Panc1 (cell line): ENCODE measurements around the gene DCTN2. TPM values are rescaled to one million over a fixed set of nuclear protein-coding genes. Genes with fewer than 3 reads are reported as not detected.

Source experiments
- ATAC-seq: fragments of 200-7000 bp; cut with Tn5 transposase; 2 replicates; pipeline ENCODE4 v1.9.1; 2020; ENCODE audit warnings: mild to moderate bottlenecking, moderate library complexity
- BruUV-seq: library from RNA; stranded (reverse); fragments of 400-500 nt; replicated peaks from 2 replicates; lab custom pipeline; 2021; lab: Mats Ljungman, UMichigan
- CTCF ChIA-PET: fragments of 300-600 bp; sonication (Branson Sonifier 250); formaldehyde crosslinking; loops from one replicate; lab custom pipeline; 2022; ENCODE audit warnings: antibody characterized with exemption; lab: Charles Lee
- POLR2A ChIA-PET: fragments of 300-600 bp; sonication (Branson Sonifier 250); formaldehyde crosslinking; loops from one replicate; lab custom pipeline; 2022; ENCODE audit warnings: antibody characterized with exemption; lab: Charles Lee
- DNase-seq: peaks from one replicate; pipeline ENCODE4 v3.0.0-alpha.2; 2010; ENCODE audit warnings: low read depth, low spot score
- H3K27ac ChIP-seq: 2 replicates; pipeline ENCODE4 v1.5.1; 2011; ENCODE audit warnings: mild to moderate bottlenecking, low read length, inconsistent platforms
- H3K27me3 ChIP-seq: fragments of 200-500 bp; sonication (Bioruptor generic); 2 replicates; pipeline ENCODE4 v1.6.0; 2014; ENCODE audit warnings: low read length, inconsistent platforms; ENCODE audit not compliant: control insufficient read depth, insufficient read depth
- H3K36me3 ChIP-seq: fragments of 200-500 bp; sonication (Bioruptor generic); 2 replicates; pipeline ENCODE4 v1.5.1; 2014; ENCODE audit warnings: inconsistent platforms, mild to moderate bottlenecking, low read length, moderate library complexity; ENCODE audit not compliant: control insufficient read depth, insufficient read depth
- H3K4me1 ChIP-seq: 2 replicates; pipeline ENCODE4 v1.5.1; 2011; ENCODE audit warnings: inconsistent platforms, mild to moderate bottlenecking, low read length, moderate library complexity; ENCODE audit not compliant: control insufficient read depth, insufficient read depth
- H3K4me3 ChIP-seq, 2 experiments: 2 replicates each; pipeline ENCODE4 v1.5.1; 2011 to 2012; ENCODE audit warnings: low read depth in 2 of 2, low read length in 2 of 2, mild to moderate bottlenecking in 2 of 2, inconsistent platforms in 1 of 2, moderate library complexity in 1 of 2
- H3K9me3 ChIP-seq: fragments of 200-500 bp; sonication (Bioruptor generic); 2 replicates; pipeline ENCODE4 v1.5.1; 2014; ENCODE audit warnings: low read depth, mild to moderate bottlenecking, inconsistent platforms, low read length, moderate library complexity; ENCODE audit not compliant: control insufficient read depth, insufficient read depth
- CTCF ChIP-seq: fragments of 450-650 bp; IDR thresholded peaks from 2 replicates; pipeline ENCODE4 v1.5.1; 2017; ENCODE audit warnings: mild to moderate bottlenecking
- POLR2AphosphoS5 ChIP-seq: IDR thresholded peaks from 2 replicates; pipeline ENCODE4 v1.6.1; 2012; ENCODE audit warnings: mild to moderate bottlenecking, low read depth, low read length, moderate library complexity
- REST ChIP-seq, 2 experiments: IDR thresholded peaks; 2 replicates each; pipeline ENCODE4 v1.6.1; 2011 to 2012; ENCODE audit warnings: low read depth in 2 of 2, control low read depth in 1 of 2, low read length in 1 of 2, mild to moderate bottlenecking in 1 of 2, moderate library complexity in 1 of 2; ENCODE audit not compliant: insufficient read depth in 1 of 2
- SIN3A ChIP-seq: IDR thresholded peaks from 2 replicates; pipeline ENCODE4 v1.6.1; 2012; ENCODE audit warnings: low read depth, mild to moderate bottlenecking, low read length, moderate library complexity, borderline replicate concordance; ENCODE audit not compliant: insufficient read depth
- TCF7L2 ChIP-seq: IDR thresholded peaks from 2 replicates; pipeline ENCODE4 v1.6.1; 2011; ENCODE audit warnings: mild to moderate bottlenecking, low read depth, low read length, inconsistent platforms
- in situ Hi-C: cut with HindIII; loops from 2 replicates; pipeline ENCODE4 v1.10.0; 2016; ENCODE audit warnings: low sequenced_read_pairs, low pct_unique_long_range_greater_than_20kb
- intact Hi-C: fragments of 100-400 bp; cut with micrococcal nuclease; formaldehyde crosslinking; loops from one replicate; pipeline ENCODE4 v1.10.0; 2022; ENCODE audit not compliant: unreplicated experiment
- total RNA-seq: library from RNA; stranded (reverse); gene quantifications from one replicate; pipeline ENCODE4 v1.2.1, GENCODE V29; 2021; ENCODE audit not compliant: unreplicated experiment

Gene DCTN2
- total RNA-seq, 1 experiment from 2014 or later = 97.6 TPM

GRCh38 chr12:57531836-57532235 is 15.2 kb downstream of the DCTN2 start:
- intact Hi-C loops = no loop called here
- peaks cover 7% of the 10 kb centered on the region; the same call in 1 of the 2 replicates for H3K4me1 ChIP-seq
- ATAC-seq = no peak
- H3K27ac ChIP-seq = no peak overlapping the region
- no peak for DNase-seq
- no peaks in the 10 kb centered on the region for H3K9me3 ChIP-seq
- POLR2A ChIA-PET = no interaction called here
- no TSS peak for BruUV-seq
- H3K27me3 ChIP-seq = no peaks in the 10 kb centered on the region
- CTCF ChIA-PET = no interaction called here
- no peak overlapping the region for H3K4me3 ChIP-seq
- in situ Hi-C loops = no loop called here
- peaks cover 11% of the 10 kb centered on the region for H3K36me3 ChIP-seq
- TF ChIP-seq CTCF = no peak
- TF ChIP-seq TCF7L2 = no peak
- no peak for TF ChIP-seq POLR2AphosphoS5
- no peak for TF ChIP-seq SIN3A
- TF ChIP-seq REST (IDR thresholded peaks at IDR 0.05; ENCODE audit: insufficient read depth in 1 of 2, low read depth in 2 of 2, low read length in 1 of 2) = no peak

- no TSS peak for BruUV-seq
- no peak for DNase-seq
- intact Hi-C loops (no loop called here), in situ Hi-C loops (no loop called here)
- CTCF ChIA-PET = no interaction called here
- TF ChIP-seq POLR2AphosphoS5 (no peak; the same call in 1 of the 2 replicates), CTCF (no peak), REST (IDR thresholded peaks at IDR 0.05; ENCODE audit: insufficient read depth in 1 of 2, low read depth in 2 of 2, low read length in 1 of 2) (no peak), TCF7L2 (no peak), SIN3A (no peak)
- no peak for ATAC-seq
- no peaks in the 10 kb centered on the region for H3K27me3 ChIP-seq
- H3K27ac ChIP-seq = peak overlapping the region; percentile 21; the same call in 1 of the 2 replicates
- POLR2A ChIA-PET = interaction anchor here (0.6 kb wide), 1 partner anchor 42 kb away, joined by 3 read pairs; no protein-coding TSS in a partner anchor
- no peaks in the 10 kb centered on the region for H3K9me3 ChIP-seq
- H3K4me3 ChIP-seq = no peak overlapping the region
- peaks cover 11% of the 10 kb centered on the region for H3K36me3 ChIP-seq
- peaks cover 7% of the 10 kb centered on the region; the same call in 1 of the 2 replicates for H3K4me1 ChIP-seq
Observed at GRCh38 chr12:57530396-57531142, 16.4 kb downstream of the DCTN2 start.
